HG02884 (cell line): ENCODE results near the gene C4BPB.

ENCODE experiments used
- ATAC-seq: cut with Tn5 transposase; IDR thresholded peaks from one replicate; pipeline ENCODE4 v1.9.1; 2021; ENCODE audit warnings: mild to moderate bottlenecking, moderate library complexity; ENCODE audit not compliant: unreplicated experiment

C4BPB gene

GRCh38 chr1:207130252-207131036 is 41.8 kb downstream of the C4BPB start:
- no peak for ATAC-seq

GRCh38 chr1:207131163-207131562 is 42.5 kb downstream of the C4BPB start:
- no peak for ATAC-seq

- ATAC-seq, result no peak
Measured at GRCh38 chr1:207134581-207134980, 45.9 kb downstream of the C4BPB start.

- ATAC-seq, result no peak
Measured at GRCh38 chr1:207139616-207140015, 51.0 kb downstream of the C4BPB start.

DNA sequence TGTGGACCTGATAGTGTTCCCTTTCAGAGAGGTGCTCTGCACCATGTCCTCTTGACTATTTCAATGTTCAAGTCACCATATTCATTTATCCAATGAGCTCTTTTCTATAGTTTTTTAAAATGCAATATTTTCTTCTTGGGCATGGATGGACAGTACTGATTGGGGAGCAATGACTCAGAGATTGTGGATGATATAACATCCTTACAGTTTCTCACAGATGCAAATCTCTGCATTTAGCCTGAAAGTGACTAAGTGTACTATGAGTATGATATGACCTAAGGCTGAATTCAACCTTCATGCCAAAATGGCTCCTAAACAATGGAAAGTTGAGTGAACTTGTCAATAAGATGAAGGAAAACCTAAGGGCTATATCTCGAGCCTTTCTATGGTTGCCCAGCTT is 51.9 kb downstream of the C4BPB start:
- ATAC-seq, result no peak

GRCh38 chr1:207145401-207146058 is 56.9 kb downstream of the C4BPB start:
- no peak for ATAC-seq
